CD14-positive monocyte (primary cell): Measurements from ENCODE around the gene CYB561A3. TPM values are rescaled to one million over a fixed set of nuclear protein-coding genes. Genes with fewer than 3 reads are reported as not detected.

ENCODE experiments used
- DNase-seq, 3 donors: peaks; one replicate each; pipeline ENCODE4 v3.0.0-alpha.2; 2011 to 2022
- H2AFZ ChIP-seq: 2 replicates; pipeline ENCODE4 v1.6.0; 2012; ENCODE audit warnings: mild to moderate bottlenecking, low read depth, low read length, inconsistent platforms; ENCODE audit not compliant: insufficient read depth, poor library complexity, severe bottlenecking
- H3K27ac ChIP-seq, 2 donors: 1 replicate in 1 of 2; 2 replicates in 1 of 2; pipeline ENCODE4 v1.5.1; 2012 to 2013; ENCODE audit warnings: low read length in 2 of 2, control low read depth in 1 of 2, inconsistent platforms in 1 of 2, low read depth in 1 of 2, mild to moderate bottlenecking in 1 of 2
- H3K27me3 ChIP-seq, 2 donors: one replicate each; pipeline versions ENCODE4 v1.6.0 to v1.6.1; 2011 to 2013; ENCODE audit warnings: low read length in 2 of 2; ENCODE audit not compliant: control insufficient read depth in 2 of 2, insufficient read depth in 2 of 2
- H3K36me3 ChIP-seq, 2 donors: replicated peaks in 1 of 2; 1 replicate in 1 of 2; 2 replicates in 1 of 2; pipeline versions ENCODE4 v1.5.1 to v1.6.1; 2012 to 2013; ENCODE audit warnings: low read length in 2 of 2, control low read depth in 1 of 2, inconsistent platforms in 1 of 2, mild to moderate bottlenecking in 1 of 2; ENCODE audit not compliant: insufficient read depth in 2 of 2, control insufficient read depth in 1 of 2
- H3K4me1 ChIP-seq, 2 donors: 1 replicate in 1 of 2; 2 replicates in 1 of 2; pipeline versions ENCODE4 v1.5.1 to v1.6.1; 2012 to 2013; ENCODE audit warnings: low read length in 2 of 2, control low read depth in 1 of 2, inconsistent platforms in 1 of 2, mild to moderate bottlenecking in 1 of 2, moderate library complexity in 1 of 2; ENCODE audit not compliant: insufficient read depth in 2 of 2, control insufficient read depth in 1 of 2
- H3K4me2 ChIP-seq: replicated peaks from 2 replicates; pipeline ENCODE3; 2012; ENCODE audit warnings: low read length, moderate library complexity, mild to moderate bottlenecking; ENCODE audit not compliant: poor library complexity, severe bottlenecking; ENCODE audit errors: extremely low read depth
- H3K4me3 ChIP-seq, 3 experiments: fragments of 200-600 bp in 1 of 3; sonication (generic) in 1 of 3; replicated peaks in 1 of 3; 1 replicate in 2 of 3; 2 replicates in 1 of 3; pipeline ENCODE4 v1.5.1; 2011 to 2013; ENCODE audit warnings: low read length in 3 of 3, mild to moderate bottlenecking in 3 of 3, control low read depth in 2 of 3, low read depth in 2 of 3, inconsistent platforms in 1 of 3, moderate library complexity in 1 of 3
- H3K79me2 ChIP-seq: 2 replicates; pipeline ENCODE4 v1.6.0; 2012; ENCODE audit warnings: mild to moderate bottlenecking, control low read depth, inconsistent platforms, low read length, moderate library complexity; ENCODE audit not compliant: insufficient read depth
- H3K9ac ChIP-seq: 2 replicates; pipeline ENCODE4 v1.6.0; 2017; ENCODE audit warnings: low read length, mild to moderate bottlenecking; ENCODE audit not compliant: insufficient read depth, poor library complexity, severe bottlenecking
- H3K9me3 ChIP-seq, 2 donors: replicated peaks in 1 of 2; 1 replicate in 1 of 2; 2 replicates in 1 of 2; pipeline versions ENCODE4 v1.5.1 to v1.6.1; 2012 to 2013; ENCODE audit warnings: low read length in 2 of 2, control low read depth in 1 of 2; ENCODE audit not compliant: control insufficient read depth in 1 of 2, insufficient read depth in 1 of 2
- H4K20me1 ChIP-seq: 2 replicates; pipeline ENCODE4 v1.6.0; 2012; ENCODE audit warnings: mild to moderate bottlenecking, low read length, control low read depth, moderate library complexity; ENCODE audit not compliant: insufficient read depth
- H3K27ac Mint-ChIP-seq, 7 donors: one replicate each; pipeline ENCODE4 v1.8.0; 2020; ENCODE audit warnings: mild to moderate bottlenecking in 7 of 7, mixed read lengths in 7 of 7, moderate library complexity in 6 of 7, inconsistent platforms in 2 of 7
- H3K27me3 Mint-ChIP-seq, 3 donors: one replicate each; pipeline ENCODE4 v1.8.0; 2021 to 2022; ENCODE audit warnings: low read depth in 3 of 3, mild to moderate bottlenecking in 3 of 3, mixed read lengths in 3 of 3, moderate library complexity in 3 of 3, inconsistent platforms in 1 of 3
- H3K36me3 Mint-ChIP-seq, 2 donors: one replicate each; pipeline ENCODE4 v1.8.0; 2020; ENCODE audit warnings: mixed read lengths in 2 of 2, inconsistent platforms in 1 of 2, mild to moderate bottlenecking in 1 of 2
- H3K4me1 Mint-ChIP-seq: one replicate; pipeline ENCODE4 v1.8.0; 2020; ENCODE audit warnings: mild to moderate bottlenecking, mixed read lengths
- H3K4me3 Mint-ChIP-seq, 2 donors: one replicate each; pipeline ENCODE4 v1.8.0; 2020; ENCODE audit warnings: mild to moderate bottlenecking in 2 of 2, mixed read lengths in 2 of 2, moderate library complexity in 1 of 2
- H3K9me3 Mint-ChIP-seq, 7 donors: one replicate each; pipeline ENCODE4 v1.8.0; 2020 to 2022; ENCODE audit warnings: mixed read lengths in 7 of 7, mild to moderate bottlenecking in 6 of 7, moderate library complexity in 6 of 7, inconsistent platforms in 2 of 7
- CTCF ChIP-seq: fragments of 200-600 bp; IDR thresholded peaks from one replicate; pipeline ENCODE4 v1.8.0; 2022; ENCODE audit warnings: antibody characterized with exemption, mild to moderate bottlenecking
- WGBS: methylation state at CpG from one replicate; pipeline ENCODE4 v1.1.5; 2013; ENCODE audit warnings: missing lambda C conversion rate; ENCODE audit not compliant: insufficient coverage; 5-methylcytosine and 5-hydroxymethylcytosine counted together
- intact Hi-C, 2 donors: fragments of 100-400 bp; cut with micrococcal nuclease; formaldehyde crosslinking; loops; one replicate each; pipeline versions ENCODE4 v1.15.0 to v1.15.1; 2023
- polyA plus RNA-seq, 3 donors: library from polyadenylated mRNA; depleted of rRNA in 1 of 3; unstranded in 2 of 3; stranded (reverse) in 1 of 3; fragments of 300-500 nt in 2 of 3; fragments of >200 nt in 1 of 3; fragmentation: Illumina TruSeq in 2 of 3; gene quantifications; 1 replicate in 2 of 3; 2 replicates in 1 of 3; pipeline ENCODE4 v1.2.3, GENCODE V29; 2012 to 2021

The CYB561A3 gene
- polyA plus RNA-seq, 3 donors, result 79.7 to 112 (median 112) TPM

- H3K4me3 ChIP-seq, result peak overlapping the region in 2 of 3 experiments; percentile 67 to 83
- H3K27ac ChIP-seq, result peak overlapping the region in 1 of 2 donors; percentile 88
- H3K9me3 ChIP-seq, result no peaks in the 10 kb centered on the region
- peak overlapping the region; percentile 91 to 96 for H3K4me3 Mint-ChIP-seq
- DNase-seq, result peak; percentile 40 to 55 (median 51)
- peak overlapping the region; percentile 25 to 94 (median 90) for H3K27ac Mint-ChIP-seq
- peaks cover 0 to 2% (median 0%) of the 10 kb centered on the region in 3 donors for H3K27me3 Mint-ChIP-seq
- WGBS, result 41% methylated on average over 5 of the region's 6 CpGs
- H4K20me1 ChIP-seq, result peaks cover 37% of the 10 kb centered on the region
- TF ChIP-seq CTCF, result no peak
- intact Hi-C loops, result no loop called here
- no peaks in the 10 kb centered on the region for H3K27me3 ChIP-seq
- H3K36me3 Mint-ChIP-seq, result peaks cover 34 to 41% of the 10 kb centered on the region in 2 donors
- H3K4me1 Mint-ChIP-seq, result peaks cover 39% of the 10 kb centered on the region
- H3K36me3 ChIP-seq, result peaks cover 30 to 41% of the 10 kb centered on the region in 2 donors
- peak overlapping the region; percentile 76 for H3K4me2 ChIP-seq
- H2AFZ ChIP-seq, result peak overlapping the region; percentile 92
- no peaks in the 10 kb centered on the region for H3K9me3 Mint-ChIP-seq
- H3K4me1 ChIP-seq, result peaks cover 28 to 37% of the 10 kb centered on the region in 2 donors
- H3K9ac ChIP-seq, result peak overlapping the region; percentile 95
- peaks cover 63% of the 10 kb centered on the region for H3K79me2 ChIP-seq
Measured at GRCh38 chr11:61331651-61332050, 30.0 kb downstream of the CYB561A3 start.

- Histone ChIP-seq H3K4me1 (peaks cover 21 to 28% of the 10 kb centered on the region in 2 donors), H3K4me3 (no peak overlapping the region), H2AFZ (no peak overlapping the region), H3K9ac (no peak overlapping the region), H4K20me1 (peaks cover 45% of the 10 kb centered on the region), H3K4me2 (no peak overlapping the region), H3K79me2 (peaks cover 69% of the 10 kb centered on the region), H3K27ac (no peak overlapping the region), H3K36me3 (peaks cover 47 to 59% of the 10 kb centered on the region in 2 donors), H3K27me3 (no peaks in the 10 kb centered on the region), H3K9me3 (no peaks in the 10 kb centered on the region)
- no peak for TF ChIP-seq CTCF
- peaks cover 51 to 59% of the 10 kb centered on the region in 2 donors for H3K36me3 Mint-ChIP-seq
- WGBS, result 100% methylated on average over 4 of the region's 4 CpGs
- H3K4me3 Mint-ChIP-seq, result no peak overlapping the region
- no peak overlapping the region for H3K27ac Mint-ChIP-seq
- H3K4me1 Mint-ChIP-seq, result peaks cover 27% of the 10 kb centered on the region
- H3K27me3 Mint-ChIP-seq, result peaks cover 0 to 2% (median 0%) of the 10 kb centered on the region in 3 donors
- intact Hi-C loops, result no loop called here
- H3K9me3 Mint-ChIP-seq, result no peaks in the 10 kb centered on the region
- no peak for DNase-seq
Measured at GRCh38 chr11:61329871-61330270, 31.8 kb downstream of the CYB561A3 start.
